ENCODE measurements around the gene SCGB2B2.
A peak's percentile ranks its signal among the peaks of the same experiment; 100 is the strongest.
"Not testable (repeated sequence)": the region's sequence is repeated elsewhere in the genome, so short reads cannot be mapped to it uniquely, and the experiment has no call there.

SCGB2B2 gene

DNA sequence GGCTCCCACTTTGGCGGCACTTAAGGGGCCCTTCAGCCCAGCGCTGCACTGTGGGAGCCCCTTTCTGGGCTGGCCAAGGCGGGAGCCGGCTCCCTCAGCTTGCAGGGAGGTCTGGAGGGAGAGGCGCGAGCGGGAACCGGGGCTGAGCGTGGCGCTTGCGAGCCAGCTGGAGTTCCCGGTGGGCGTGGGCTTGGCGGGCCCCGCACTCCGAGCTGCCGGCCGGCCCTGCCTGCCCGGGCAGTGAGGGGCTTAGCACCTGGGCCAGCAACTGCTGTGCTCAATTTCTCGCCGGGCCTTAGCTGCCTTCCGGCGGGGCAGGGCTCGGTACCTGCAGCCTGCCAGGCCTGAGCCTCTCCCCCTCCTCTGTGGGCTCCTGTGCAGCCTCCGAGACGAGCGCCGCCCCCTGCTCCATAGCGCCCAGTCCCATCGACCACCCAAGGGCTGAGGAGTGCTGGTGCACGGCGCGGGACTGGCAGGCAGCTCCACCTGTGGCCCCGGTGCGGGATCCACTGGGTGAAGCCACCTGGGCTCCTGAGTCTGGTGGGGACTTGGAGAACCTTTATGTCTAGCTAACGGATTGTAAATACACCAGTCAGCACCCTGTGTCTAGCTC lies 8.8 kb downstream of the SCGB2B2 start:
- not testable (repeated sequence) for DNase-seq

DNA sequence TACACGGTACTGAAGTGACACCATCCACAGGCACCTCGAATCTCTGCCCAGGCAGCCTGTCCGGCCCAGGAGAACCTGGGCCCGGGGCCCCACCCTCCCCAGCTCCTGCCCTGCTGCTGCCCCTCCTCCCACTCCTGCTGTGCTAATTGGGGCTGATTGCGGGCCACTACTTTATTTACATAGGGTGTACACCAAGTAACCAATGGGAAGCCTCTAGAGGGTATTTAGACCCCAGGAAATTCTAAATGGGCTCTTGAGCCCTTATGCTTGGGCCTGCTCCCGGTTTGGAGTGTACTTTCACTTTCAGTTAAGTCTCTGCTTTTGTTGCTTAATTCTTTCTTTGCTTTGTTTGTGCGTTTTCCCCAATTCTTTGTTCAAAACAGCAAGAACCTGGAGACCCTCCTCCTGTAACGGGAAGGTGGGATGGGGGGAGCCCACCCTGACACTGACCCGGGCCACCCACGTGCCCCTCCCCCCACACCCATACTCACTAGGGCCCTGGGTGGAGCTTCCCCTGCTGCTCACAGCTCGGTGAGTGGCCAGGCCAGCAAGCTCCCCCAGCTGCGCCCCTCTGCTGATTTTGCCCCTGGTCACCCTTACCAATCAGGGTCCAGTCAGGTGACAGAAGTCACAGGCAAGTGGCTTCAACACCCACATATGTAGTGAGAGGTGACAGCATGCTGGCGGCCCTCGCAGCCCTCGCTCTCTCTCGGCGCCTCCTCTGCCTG lies 9.4 kb downstream of the SCGB2B2 start:
- DNase-seq: no peak

DNA sequence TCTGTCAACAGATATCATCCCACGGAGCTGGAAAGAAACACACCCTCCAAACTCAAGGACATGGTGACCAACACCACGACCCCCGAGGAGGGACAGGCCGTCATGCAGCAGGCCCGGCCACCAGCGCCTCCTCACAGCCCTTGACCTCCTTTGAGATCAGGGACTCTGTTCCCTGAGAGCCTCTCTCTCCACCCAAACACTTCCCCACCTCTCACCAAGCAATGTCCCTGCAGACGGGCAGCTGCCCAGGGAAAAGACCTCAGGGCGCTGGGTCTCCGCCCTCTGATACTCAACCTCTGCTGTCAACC lies 10.0 kb downstream of the SCGB2B2 start:
- DNase-seq: no peak

DNA sequence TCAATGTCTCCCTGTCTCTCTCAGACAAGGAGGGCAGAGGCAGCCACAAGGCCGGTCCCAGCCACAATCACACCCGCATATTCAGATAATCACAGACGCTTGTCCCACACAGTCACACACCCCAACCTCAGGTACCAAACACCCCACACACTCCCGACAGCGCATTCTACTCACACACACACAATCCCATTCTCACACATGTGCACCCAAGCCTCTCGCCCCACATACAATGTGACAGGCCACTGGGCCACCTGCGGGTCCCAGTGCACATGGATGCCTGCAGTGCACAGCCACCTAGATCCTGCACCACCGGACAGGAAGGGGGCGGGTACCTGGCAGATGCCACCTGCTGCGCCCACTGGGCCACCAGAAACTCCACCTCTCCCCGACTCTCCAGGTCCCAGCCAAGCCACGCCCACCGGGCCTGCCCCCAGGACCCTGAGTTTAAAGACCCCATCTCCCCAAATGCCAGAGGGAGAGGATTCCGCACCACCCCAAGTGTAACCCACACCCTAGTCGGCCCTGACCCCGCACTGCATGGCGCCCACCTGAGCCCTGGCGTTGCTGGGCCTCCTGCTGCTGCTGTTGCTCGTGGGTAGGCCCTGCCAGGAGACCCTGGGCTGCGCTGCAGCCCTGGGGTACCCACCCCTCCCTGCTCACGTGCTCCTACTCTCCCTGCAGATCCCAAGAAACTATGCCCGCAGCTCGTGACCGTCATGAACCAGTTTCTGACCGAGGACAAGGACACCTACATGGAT lies 10.6 kb downstream of the SCGB2B2 start:
- no peak for DNase-seq

DNA sequence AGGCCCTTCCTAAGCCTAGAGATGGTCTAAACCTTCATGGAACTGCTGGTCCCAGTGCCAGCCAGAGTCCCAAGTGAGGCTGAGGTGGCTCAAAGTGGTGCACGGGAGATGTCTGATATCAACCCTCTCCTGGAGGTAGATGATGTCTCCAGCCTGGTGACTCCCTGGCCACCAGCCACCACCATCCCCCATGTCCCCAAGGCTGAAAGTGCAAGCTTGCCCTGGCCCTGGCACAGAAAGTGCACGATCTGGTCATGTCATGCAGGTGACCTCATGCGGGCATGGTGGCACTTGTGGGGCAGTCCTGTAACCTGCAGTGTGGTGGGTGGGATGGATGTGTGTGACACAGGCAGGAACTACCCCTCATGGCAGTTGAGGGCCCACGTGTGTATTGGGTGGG lies 11.7 kb downstream of the SCGB2B2 start:
- DNase-seq: not testable (repeated sequence)

DNA sequence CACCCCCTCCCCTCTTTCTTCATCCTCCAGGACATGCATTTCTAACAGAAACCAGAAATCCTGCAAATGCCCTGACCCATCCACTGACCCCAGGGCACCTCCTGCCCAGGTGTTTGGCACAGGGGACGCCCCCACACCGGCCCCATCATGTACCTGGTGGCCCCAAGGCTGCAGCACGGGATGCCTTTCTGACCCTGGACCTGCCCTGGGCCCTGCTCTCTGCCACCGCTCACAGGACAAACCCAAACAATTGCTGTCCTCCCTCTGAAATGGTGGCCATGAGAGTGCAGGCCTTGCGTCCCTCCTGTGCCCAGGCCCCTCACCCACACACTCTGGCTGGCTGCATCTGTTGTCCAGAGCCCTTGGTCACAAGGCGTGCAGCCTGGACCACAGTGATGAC lies 12.1 kb downstream of the SCGB2B2 start:
- no peak for DNase-seq

DNA sequence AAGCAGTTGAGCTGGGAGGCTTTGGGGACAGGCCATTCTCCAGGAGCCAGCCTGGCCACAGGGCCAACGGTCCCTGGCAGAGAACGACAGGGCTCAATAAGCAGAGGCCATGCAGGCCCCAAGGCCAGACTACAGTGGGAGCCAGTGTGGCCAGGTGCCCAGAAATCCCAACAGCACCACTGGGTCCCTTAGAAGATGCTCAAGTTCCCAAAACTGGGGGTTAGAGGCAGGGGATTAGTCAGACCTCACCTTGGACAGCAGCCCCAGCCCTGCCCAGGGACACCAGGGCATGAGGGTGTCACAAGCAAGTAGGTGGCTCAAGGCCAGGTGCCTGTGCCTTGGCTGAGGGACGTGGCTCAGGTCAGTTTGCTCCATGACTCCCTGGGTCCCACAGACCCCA lies 12.8 kb downstream of the SCGB2B2 start:
- DNase-seq: no peak

DNA sequence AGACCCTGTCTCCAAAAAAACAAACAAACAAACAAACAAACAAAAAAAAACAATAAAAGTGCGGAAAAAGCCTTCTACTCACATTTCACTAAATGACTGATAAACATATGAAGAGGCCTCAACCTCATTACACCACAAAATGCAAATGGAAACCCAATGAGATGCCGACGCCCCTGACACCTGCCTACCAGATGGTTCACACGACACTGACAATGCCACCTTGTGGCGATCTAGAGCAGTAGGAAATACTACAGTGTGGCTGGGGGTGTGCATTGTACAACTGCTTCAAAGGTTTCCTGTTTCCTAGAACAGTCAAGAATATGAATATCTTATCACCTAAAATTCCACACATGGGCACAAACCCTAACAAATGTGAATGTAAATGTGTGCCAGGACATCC lies 14.0 kb downstream of the SCGB2B2 start:
- DNase-seq: peak; percentile 48

DNA sequence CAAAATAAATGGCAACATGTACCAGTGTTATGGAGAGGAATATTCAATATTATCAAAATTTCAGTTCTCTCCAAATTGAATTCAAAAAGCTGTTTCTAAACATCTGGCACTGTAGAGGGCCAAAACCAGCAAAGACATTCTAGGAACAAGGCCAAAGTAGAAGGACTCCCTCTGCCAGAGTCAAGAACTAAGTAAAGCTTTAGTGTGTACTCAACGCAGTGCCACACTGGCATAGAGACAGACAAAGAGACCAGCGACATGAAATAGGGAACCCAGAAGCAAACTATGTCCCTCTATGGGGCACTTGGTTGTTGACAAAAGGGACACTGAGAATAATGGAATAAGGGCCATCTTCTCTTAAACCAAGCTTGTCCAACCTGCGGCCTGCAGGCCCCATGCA lies 15.6 kb downstream of the SCGB2B2 start:
- DNase-seq: no peak

DNA sequence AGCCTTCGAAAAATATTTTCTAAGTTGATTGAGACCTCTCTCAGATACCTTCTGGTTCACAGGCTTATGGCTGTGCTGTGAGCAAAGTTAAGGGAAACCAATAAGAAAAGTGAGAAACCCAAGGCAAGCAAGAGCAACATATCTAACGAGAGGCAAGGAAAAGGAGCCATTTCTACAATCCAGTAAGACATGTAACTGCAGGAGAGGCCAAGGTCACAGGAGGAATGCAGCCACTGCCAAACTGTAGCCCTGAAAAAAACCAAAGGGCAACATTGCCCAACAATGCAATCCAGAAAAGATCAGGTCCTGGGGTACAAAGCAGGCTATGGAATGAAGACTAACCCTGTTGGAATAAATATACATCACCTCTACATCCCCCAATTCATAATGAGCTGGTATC lies 21.3 kb downstream of the SCGB2B2 start:
- no peak for DNase-seq

DNA sequence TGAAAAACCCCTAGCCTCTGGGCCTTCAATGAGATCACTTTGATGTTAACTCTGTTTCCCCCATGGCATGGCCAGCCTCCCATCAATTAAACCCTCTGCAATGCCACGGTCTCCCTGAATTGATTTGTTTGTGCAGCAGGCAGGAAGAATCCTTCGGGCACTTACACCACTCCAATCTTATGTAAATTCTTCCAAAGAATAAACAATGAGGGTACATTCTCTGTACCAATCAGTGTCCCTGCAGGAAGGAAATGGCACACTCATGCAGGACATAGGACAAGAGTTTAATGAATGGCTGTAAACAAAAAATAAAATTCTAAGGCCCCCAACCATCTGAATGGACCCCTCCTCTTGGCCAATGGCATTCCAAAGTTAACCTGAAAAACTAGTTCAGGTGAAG lies 22.2 kb downstream of the SCGB2B2 start:
- no peak for DNase-seq

DNA sequence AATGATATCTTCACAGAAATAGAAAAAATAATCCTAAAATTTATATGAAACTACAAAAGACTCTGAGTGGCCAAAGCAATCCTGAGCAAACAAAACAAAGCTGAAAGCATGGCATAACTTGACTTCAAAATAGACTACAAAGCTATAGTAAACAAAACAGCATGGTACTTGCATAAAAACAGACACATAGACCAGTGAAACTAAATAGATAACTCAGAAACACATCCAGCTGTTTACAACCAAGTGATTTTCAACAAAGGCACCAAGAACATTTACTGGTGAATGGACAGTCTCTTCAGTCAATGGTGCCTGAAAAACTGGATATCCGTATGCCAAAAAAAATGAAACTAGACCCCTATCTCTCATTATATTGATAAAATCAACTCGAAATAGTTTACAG lies 25.2 kb downstream of the SCGB2B2 start:
- DNase-seq: no peak

DNA sequence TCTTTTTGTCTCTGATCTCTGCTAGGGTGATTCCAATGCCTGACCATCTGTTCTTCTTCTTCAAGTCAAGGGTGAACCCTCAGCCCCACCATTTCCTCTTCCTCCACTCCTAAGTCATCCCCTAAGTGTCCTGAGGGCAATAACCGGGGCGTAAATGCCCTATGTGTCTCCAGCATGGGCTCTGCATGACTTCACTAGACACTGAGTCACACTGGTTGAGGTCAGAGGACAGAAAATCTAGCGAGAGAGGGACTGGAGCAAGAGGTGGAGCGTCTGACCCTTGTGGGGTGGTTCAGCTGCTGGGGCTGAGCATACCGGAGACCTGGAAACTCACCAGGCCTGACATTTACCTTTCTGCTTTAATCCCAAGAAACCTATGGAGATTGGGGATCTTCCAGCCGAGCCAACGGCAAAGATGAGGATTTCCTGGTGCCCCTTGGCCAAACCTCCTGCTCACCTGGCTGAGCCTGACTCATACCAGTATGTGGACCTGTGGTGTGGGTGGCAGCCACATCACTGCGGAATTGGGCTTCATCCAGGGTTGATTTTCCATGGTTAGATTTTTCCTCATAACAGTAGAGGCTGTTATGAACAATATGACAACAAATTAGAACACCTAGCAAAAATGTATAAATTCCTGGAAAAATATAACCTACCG lies 26.9 kb downstream of the SCGB2B2 start:
- no peak for DNase-seq

DNA sequence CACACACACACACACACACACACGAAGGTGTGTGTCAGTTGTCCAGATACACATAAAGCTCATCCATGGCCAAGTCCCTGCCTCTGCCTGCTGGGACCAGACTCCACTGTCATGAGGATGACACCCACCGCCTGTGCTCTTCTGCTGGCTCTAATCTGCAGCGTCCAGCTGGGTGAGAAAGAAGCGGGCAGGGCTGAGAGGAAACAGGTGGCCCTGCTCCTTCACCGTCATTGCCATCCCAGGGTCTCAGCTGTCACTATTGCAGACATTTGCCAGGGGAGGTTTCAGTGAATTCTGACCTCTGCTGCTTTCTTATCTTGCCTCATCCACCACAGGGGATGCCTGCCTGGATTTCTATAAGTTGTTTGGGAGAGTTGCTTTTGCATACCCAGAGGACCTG lies 31.4 kb downstream of the SCGB2B2 start:
- DNase-seq: peak; percentile 9

DNA sequence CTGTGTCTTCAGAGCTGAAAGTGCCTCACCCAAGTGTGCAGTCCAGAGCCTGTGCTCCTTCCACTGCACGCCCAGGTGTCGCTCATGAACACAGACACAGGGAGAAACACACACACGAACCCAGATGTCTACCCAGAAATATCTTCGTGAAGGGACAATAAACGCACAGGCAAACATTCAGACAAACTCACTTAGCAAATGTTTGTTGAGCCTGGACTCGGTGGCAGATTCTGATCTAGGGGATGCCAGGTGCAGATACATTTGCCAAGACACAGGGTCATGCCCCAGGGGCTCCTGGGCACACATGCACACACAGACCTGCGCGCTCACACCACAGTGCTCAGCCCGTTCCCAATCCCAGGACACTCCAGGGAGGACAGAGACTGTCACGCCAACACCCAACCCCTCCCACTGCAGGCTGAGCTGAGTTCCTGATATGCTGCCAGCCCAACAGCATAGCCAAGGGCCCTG lies 31.9 kb downstream of the SCGB2B2 start:
- peak; percentile 17 for DNase-seq

DNA sequence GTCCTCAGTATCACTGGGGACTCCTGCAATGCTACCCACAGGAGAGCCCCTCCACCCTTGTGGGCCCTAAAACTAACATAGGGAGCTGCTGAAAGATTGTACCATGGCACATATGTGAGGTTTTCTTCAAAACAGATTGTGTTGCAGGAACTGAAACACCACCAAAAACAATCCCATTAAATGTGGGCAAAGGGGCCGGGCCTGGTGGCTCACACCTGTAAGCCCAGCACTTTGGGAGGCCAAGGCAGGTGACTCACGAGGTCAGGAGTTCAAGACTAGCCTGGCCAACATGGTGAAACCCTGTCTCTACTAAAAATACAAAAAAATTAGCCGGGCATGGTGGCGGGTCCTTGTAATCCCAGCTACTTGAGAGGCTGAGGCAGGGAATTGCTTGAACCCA lies 34.7 kb downstream of the SCGB2B2 start:
- DNase-seq: no peak

DNA sequence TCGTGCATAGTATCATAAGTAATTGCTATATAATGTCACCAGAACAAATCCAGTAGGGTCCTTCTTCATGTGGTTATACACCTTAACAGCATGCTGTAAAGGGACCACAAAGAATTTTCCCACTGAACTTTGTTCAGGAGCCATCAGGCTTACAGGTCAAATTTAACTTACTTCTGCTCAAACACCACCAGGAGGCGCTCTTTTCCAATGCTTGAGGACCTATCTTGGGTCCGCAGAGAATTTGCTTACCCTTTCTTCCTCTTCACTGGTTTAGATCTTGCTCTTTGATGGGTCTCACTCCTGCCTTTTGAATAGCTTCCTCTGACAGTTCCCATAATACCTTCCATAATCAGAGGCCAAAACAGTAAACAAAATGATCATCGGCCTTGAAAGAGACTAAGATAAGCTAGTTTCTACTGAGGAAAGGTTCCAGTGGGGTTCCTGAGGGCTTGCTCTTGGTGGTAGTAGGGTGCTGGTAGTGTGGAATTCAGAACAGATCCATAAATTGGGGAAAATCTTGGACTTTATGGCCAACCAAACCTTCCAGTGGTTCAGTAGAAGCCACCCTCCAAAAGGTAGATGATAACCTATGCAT lies 37.4 kb downstream of the SCGB2B2 start:
- peak; percentile 22 for DNase-seq

DNA sequence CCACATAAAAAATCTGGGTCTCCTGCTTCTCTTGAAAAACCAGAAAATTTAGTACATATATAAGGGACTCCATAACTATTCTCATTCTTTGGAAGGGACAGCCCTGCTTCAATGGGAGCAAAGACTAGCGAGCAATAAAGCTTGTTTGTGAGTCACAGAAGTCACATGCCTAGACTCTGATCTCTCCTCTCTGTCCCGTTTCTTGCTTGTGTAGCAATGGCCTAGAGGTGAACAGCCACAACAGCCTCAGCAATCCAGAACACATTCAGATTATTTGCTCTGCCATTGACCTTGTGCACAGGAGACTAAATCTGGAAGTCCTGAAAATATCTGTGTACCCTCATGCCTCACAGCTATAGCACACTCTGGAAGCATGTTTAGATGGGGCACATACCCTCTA lies 43.2 kb downstream of the SCGB2B2 start:
- DNase-seq: no peak

Measured in SHP77 treated with DMSO at 0.1 percent for 48 hours (cell line).